HG03095 (cell line): ENCODE results near the gene CFAP65.
A peak's percentile ranks its signal among the peaks of the same experiment; 100 is the strongest.

ENCODE experiments used
- ATAC-seq: cut with Tn5 transposase; IDR thresholded peaks from one replicate; pipeline ENCODE4 v1.9.1; 2021; ENCODE audit warnings: moderate library complexity; ENCODE audit not compliant: unreplicated experiment

The CFAP65 gene

DNA sequence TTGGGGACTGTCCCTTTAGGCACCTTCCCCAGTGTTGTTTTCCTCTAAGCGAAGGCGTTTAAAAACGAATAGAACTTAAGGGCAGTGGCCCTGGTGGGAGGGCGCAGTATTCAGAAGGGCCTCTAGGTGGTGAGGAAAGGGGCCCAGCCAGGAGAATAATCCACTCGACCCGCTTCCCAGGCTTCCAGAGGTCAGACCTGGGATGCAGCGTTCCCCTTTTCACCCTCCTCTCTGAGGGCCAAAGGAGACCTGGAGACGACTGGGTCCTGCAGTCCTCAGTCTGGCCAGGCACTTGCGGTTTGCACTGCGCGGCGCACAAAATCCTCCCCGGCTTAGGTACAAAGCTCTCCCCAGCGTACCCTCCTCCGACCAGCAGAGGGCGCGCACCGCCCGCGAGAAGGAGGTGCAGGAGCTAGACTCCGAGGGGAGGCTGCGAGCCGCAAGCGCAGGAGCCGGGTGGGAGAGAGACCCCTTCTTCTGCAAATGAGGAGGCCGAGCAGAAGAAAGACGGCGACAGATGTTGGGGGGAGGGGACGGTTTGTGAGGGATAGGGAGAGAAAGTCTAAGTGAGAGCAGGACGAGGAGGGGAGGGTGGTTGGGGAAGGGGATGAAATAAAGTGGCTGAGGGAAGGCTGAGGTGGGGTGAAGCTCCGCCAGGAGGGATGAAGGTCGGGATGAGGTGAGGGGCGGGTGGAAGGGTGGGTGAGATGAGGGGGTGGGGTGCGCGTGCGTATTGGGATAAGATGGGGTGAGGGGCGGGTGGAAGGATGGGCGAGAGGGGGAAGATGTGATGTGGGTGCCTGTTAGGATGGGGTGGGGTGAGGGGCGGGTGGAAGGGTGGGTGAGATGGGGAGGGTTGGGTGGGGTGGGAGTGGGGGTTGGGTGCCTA is 61.2 kb downstream of the CFAP65 start:
- ATAC-seq: peak; percentile 89

DNA sequence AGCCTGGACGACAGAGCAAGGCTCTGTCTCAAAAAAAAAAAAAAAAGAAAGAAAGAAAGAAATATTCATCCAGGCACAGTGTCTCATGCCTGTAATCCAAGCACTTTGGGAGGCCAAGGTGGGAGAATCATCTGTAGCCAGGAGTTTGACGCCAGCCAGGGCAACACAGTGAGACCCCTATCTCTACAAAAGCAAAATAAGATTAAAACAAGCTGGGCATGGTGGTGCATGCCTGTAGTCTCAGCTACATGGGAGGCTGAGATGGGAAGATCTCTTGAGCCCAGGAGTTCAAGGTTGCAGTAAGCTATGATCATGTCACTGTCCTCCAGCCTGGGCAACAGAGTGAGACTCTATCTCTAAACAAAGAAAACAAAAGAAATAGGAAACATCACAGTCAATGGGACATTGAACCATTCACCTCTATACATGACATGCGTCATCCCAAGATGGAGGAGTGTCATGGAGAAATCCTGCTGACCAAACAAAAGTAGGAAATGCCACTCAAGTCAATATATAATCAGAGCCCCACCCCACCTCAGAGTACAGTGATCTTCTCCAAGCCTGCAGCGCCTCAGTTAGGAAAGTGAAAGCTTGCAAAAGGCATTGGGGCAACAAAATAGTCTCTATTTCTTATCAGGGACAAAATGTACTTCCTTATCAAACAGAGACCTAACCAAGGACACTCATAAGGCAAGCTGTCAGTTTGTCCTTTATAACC is 66.1 kb downstream of the CFAP65 start:
- ATAC-seq: no peak

DNA sequence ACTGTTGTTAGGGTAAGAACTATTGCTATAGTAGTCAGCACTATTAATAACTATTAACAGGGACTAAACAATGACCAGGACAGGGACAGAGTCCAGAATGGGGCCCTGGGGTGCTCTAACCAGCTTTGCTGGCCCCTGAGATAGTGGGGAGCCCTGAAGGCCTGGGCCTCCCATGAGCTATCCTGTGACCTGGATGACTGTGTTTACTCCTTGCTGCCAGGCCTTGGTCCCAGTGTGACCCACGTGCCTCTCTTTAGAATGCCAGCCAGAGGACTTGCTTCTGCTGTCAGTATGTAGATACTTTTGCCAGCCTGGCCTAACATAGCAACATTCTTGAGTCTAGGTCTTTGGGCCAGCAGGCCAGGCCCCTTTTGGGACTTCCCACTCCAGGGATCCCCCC is 70.4 kb downstream of the CFAP65 start:
- ATAC-seq: no peak

DNA sequence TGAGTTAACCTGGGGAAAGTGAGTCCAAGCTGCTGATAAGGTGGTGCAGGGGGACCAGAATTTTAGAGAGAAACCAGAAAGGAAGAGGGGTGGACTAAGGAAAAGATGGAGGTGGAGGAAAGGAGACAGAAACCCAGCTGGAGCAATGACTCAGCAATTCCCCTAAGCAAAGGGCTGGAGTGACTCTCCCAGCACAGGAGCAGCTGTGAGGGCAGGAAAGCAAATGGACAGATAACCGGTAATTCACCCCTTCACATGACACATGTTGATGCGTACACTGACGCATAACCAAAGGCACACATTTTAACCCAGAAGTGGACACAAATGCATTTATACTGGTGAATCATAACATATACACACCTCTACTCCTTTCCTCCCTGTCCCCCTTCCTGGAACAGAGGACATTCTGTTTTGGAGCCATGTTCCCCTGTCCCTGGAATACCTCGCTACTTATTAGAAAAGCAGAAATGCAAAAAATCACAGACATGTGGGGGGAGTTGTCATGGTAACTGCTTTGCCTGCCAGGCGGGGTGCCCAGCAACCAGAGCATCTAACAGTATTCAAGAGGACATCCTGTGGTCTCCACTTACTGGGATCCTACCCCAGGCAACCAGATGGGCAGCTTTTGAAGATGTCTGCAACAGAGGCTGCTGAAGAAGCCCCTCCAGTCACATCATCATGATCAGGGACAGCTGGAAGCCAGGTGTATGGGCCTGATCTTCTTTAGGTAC is 77.1 kb downstream of the CFAP65 start:
- ATAC-seq: no peak

DNA sequence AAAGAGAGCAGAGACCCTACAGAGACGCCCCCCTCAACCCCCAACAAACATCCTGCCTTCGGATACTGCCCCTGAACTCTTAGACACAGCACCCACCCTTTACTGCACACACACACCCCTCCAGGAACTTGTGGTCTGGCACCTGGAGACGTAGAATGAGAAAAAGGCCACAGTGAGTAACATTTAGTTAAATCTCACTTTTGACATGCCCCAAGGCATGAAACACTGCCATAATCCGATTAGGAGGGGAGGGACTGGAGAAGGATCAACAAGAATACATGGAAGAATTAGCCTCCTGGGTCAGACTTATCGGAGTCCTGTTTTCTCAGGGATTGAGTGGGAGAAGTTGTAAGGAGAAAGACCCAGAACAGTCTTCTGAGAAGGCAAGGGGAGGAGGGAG is 77.7 kb downstream of the CFAP65 start:
- ATAC-seq: no peak

DNA sequence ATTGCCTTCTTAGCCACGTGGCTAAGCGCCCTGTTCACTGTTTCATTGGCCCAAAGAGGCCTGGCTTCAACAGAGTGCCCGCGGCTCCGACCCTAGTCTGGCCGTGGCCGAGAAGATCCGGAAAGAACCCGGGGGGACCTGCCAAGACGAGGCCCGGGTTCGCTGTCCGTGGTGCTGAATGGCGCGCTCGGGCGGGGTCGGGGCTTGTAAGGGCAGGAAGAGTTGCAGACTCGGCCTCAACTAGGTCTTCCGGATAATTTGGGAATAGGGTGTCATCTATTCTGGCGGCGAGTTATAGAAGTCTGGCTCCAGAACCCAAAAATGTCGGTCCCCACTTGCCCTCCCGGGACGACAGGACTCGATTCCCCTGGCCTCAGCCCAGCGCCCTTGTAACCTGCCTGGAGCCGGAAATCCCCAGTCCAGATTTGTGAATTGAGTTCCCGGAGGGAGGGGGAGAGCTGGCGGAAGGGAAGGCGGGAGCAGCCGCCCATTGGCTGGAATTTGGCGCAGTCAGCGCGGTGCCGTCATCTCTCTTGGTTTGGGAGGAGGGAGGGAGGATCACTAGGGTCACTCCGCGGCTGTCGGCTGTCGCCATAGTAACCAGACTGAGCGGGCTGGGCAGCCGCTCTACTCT is 78.3 kb downstream of the CFAP65 start:
- ATAC-seq: no peak

DNA sequence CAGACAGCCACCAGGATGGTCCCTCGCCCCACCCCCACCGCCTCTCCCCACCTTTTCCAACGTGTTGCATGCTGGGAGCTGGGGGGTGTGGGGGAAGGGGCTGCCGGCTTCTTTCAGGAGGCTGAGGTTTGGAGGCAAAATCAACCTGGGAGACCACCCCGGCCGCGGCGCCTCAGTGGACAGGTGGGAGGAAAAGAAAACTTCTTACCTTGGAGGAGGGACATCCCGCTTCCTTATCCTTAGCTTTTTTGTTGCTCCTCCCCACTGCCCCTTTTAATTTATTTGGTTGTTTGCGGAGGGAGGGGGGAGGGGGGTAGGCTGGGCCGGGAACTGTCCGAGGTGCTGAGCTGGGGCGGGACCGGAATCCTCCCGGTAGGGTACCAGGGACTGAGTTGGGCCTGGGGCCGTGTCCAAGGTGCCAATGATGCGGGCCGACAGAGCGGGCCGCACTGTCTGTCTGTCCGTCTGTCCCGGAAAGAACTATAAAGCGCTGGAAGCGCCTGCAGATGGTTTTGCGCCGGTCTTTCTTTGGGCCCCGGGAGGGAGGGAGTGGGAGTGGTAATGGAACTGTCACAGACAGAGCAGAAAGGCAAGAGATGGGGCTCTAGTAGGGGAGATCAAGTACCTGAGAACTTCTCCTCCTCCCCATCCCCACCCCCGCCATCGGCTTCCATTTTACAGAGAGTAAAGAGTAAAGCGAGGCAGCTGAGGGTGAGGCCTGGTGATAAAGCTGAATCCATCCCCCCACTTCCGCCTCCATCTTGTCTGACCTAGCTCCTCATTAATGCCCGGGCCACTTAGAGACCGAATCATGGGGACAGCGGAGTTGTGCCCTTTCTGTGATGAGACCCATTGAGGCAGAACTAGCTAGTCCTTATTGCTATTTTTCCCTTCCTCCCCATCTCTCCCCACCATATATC is 79.4 kb downstream of the CFAP65 start:
- no peak for ATAC-seq

DNA sequence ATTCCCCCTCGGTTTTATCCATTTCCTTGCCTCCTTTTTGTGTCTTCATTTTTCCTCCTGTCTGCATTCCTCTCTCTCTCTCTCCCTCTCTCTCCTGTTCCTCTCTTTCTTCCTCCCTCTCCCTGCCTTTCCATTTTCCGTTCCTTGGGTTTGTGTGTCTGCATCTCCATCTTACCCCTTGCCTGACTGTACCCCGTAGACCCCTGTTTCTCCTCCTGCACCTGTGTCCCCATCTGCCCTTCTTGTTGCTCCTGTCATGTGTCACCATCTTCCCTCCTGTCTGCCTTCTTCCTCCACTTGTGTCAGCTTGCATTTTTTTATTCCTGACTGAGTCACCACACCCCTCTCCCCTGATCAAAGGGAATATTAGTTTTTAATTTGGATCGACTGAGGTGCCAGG is 80.1 kb downstream of the CFAP65 start:
- ATAC-seq: no peak

DNA sequence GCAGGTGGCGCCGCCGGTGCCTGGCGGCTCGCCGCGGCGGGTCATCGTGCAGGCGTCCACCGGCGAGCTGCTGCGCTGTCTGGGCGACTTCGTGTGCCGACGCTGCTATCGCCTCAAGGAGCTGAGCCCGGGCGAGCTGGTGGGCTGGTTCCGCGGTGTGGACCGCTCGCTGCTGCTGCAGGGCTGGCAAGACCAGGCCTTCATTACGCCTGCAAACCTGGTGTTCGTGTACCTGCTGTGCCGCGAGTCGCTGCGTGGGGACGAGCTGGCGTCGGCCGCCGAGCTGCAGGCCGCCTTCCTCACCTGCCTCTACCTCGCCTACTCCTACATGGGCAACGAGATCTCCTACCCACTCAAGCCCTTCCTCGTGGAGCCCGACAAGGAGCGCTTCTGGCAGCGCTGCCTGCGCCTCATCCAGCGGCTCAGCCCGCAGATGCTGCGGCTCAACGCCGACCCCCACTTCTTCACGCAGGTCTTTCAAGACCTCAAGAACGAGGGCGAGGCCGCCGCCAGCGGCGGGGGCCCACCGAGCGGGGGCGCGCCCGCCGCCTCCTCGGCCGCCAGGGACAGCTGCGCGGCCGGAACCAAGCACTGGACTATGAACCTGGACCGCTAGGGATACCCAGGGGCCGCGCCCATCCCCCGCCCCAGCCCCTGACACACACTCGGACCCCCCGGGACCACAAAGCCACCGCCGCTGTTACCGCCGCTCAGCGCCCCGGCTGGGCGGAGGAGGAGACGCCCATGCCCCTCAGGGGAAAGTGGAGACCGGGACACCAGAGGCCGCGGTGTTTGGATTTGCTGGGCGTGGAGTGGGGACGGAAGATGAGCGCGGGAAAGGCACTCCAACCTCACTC is 80.8 kb downstream of the CFAP65 start:
- ATAC-seq: no peak

DNA sequence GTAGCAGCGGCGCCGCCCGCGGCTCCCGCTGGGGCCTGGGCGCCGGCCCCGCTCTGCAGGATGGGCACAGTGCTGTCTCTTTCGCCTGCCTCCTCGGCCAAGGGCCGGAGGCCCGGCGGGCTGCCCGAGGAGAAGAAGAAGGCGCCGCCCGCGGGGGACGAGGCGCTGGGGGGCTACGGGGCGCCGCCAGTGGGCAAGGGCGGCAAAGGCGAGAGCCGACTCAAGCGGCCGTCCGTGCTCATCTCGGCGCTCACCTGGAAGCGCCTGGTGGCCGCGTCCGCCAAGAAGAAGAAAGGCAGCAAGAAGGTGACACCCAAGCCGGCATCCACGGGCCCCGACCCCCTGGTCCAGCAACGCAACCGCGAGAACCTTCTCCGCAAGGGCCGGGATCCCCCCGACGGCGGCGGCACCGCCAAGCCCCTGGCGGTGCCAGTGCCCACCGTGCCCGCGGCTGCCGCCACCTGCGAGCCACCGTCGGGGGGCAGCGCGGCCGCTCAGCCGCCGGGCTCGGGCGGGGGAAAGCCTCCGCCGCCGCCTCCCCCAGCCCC is 81.5 kb downstream of the CFAP65 start:
- ATAC-seq: no peak

DNA sequence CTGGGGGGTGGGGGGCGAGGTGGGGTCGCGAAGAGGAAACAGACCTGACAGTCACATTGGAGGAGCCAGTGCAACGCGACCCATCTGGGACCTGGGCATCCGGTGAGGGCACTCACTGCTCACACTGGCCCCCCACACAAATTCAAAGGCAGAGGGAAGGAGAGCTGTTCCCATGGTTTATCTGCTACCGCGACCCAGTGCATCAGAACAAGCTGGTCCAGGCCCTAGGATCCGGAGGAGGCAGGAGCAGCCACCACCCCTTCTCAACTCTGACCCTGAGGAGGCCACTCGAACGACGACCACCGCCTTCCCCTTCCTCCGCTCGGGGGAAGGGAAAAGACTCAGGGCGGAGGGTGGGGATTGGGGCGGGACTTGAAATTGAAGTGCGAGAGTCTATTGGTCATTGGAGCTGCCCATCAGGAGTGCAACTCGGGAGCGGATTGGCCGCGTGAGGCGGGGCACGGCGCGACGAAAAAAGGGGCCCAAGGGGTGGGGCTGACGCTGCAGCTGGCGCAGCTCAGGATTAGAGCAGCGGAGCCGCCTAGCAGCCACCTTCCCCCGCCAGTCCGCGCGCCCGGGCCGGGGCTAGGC is 82.1 kb downstream of the CFAP65 start, which contains the start of gene CDK5R2:
Gene CDK5R2 (plus strand): TSS at position 526 of the 591 bp plus-strand sequence. CDS start 155 bp downstream, outside the sequence.
- ATAC-seq: peak; percentile 97

DNA sequence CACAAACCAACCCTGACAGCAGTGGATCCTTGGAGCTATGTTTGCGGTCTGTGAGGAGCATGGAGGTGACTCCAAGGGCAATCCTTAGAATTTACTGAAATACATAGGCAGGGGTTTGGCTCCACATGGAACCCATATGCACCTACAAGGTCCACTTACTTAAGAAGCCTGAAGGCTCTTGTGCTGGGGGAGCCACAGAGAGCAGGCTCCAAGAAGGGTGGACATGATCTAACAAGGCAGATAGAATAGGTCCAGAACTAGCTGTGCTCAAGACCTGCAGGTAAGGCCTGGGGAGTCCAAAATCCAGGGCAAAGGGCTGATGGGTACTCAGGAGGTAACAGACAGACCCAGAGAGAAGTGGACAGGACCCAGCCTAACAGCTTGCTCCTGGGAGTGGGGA is 83.0 kb downstream of the CFAP65 start:
- no peak for ATAC-seq

DNA sequence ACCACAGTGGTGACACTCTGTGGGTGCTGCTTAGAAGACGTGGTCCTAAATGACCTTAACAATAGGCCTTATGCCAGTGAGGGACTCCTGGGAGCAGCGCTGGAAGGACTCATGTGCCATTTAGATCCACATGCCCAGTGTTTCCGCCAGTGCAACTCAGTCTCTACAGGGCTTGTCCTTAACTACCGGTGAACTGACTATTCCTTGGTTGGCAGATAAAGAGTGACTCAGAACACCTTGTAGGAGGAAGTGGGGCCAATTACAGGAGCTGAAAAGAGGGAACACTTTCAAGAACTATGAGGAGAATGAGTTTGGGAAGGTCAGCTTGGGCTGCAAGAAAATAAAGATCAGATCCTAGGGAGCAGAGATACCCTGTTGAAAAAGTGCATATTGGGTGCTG is 83.6 kb downstream of the CFAP65 start:
- ATAC-seq: no peak

DNA sequence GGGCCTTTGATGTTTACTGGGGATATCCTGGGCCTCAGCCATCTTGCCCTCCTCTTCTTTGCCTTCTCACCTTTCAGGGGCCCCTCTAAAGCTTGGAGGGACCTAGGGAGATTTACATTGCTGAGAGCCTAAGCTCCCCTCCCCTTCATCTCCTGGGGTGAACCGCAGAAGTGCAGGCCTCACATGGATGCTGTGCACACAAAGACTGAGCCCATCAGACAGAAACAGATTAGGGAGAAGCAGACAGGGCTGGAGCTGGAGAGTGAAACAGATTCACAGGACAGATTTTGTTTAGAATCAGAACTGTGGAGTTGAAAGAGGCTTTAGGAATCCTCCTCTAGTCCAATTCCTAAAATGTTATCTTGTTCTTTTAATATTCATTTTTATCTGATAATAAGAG is 85.3 kb downstream of the CFAP65 start:
- ATAC-seq: no peak

DNA sequence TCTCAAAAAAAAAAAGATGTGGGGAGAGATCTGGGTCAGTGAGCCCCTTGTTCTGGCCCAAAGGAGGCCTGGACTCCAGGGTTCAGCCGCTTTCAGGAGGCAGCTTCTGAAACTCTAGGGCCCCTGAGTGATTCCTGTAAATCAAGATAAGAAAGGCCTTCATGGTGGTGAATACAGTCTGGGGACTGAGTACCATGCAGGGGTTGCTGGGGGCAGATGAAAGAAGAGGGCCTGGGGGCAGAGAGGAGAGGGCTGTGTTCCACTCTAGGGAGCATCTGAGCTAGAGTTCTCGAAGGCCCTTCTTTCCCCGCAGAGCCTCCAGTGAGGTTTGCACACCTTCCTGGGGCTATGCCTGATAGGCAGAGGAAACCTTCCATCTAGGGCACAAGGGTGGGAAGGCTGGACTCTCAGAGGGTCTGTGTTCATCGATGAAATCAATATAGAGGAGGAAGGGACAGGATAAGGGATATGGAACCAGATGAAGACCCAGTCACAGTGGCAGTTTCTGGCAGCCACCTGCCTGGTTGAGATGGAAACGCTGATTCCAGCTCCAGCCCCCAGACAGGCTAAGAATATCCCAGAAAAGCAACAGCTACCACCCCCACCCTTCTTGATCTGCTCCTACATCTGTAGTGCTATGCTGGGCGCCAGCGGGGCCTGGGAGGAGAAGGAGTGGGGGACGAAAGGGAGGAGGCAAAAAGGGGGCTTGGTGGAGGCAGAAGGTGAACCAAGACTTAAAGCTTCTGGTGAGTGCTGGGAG is 86.6 kb downstream of the CFAP65 start:
- ATAC-seq: no peak

DNA sequence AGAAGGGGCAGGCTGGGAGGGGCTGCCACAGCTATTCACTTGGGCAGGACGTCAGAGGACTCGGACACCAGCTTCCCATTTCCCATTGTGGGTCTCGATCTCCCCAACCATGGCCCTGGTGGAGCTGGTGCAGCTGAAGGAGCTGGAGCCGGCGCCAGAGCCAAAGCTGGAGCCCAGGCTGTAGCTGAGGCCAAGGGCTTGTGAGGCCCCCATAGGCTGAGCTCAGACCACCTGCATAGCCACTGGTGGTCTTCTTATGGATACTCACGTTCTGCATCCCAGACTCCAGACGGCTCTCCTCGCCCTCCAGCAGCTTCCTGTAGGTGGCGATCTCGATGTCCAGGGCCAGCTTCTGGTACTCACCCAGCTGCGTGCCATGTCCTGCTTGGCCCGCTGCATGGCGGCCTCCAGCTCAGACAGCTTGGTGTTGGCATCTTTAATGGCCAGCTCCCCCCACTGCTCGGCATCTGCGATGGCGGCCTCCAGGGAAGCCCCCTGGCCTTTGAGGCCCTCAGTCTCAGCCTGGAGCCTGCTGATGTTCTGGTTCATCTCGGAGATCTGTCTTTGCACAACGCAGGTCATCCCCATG is 87.9 kb downstream of the CFAP65 start:
- no peak for ATAC-seq
